ENCODE results near the gene SNIP1. TPM values are rescaled to one million over a fixed set of nuclear protein-coding genes. Genes with fewer than 3 reads are reported as not detected.

Gene SNIP1
- total and polyA plus RNA-seq, 9 donors: 6.5 to 21.4 (median 16.5) TPM

DNA sequence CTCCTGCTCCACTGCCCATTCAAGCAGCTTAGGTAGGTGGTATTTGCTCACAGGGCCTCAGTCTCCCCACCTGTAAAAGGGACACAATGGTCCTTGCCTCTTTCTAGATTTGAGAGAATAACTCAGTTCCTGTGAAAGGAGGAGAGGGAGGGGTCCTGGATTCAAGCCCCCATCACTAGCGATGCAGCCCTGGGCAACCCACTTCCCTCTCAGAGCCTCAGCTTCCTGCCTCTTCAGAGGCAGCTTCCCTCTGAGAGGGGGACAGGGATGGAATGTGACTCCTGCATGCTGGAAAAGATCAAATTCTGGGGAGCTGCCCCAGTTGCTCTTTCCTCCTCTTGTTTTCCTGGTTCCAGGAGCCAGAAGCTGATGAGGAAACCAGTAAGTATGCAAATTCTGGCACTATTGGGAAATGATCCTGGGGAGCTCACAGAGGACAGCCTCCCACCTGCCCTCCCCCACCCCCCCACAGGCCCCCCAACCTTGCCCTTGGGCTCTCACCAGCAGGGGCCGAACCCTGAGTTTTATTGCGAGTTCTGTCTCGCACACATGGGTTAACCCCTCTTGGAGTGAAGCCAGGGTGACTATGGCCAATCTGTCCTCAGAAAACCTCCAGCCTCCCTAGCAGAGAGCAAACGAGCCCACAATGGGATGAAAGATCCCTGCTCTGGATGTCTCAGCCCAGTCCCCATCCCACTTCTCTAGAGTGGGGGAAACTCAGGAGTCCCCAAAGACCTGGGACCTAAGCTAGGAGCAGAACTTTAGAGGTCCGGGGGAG lies 68.0 kb downstream of the SNIP1 start:
- intact Hi-C loops (cut with DNase I): loop anchor here (1.0 to 2.0 kb wide), 2 partner anchors 29 to 31 kb away; no protein-coding TSS in a partner anchor
- Histone ChIP-seq H3K9me3 (no peaks in the 10 kb centered on the region), H3K27me3 (no peaks in the 10 kb centered on the region), H3K27ac (peak overlapping the region in 1 of 2 donors; percentile 57), H3K4me1 (ENCODE audit: insufficient read depth) (no peaks in the 10 kb centered on the region), H3K36me3 (no peaks in the 10 kb centered on the region), H3K4me3 (no peak overlapping the region)
- DNase-seq: peak in 1 of 5 donors; percentile 13
- TF ChIP-seq EP300 (IDR thresholded peaks at IDR 0.05) (no peak), CTCF (IDR thresholded peaks at IDR 0.05) (no peak), POLR2A (IDR thresholded peaks at IDR 0.05) (no peak)
- WGBS, 3 donors: 36 to 51% (median 49%) methylated on average over 4 to 6 of the region's 6 CpGs

Small RNAs within 50 kb of the gene (microRNA-seq; reads per million reads assigned to microRNA genes)
- gene MIR5581: 0 to 0.47 (median 0.38) reads per million in 3 donors

Small RNAs within 50 kb of the gene (small RNA-seq; reads per million reads assigned to genes)
- gene AL034379.1 (not detected), gene MIR5581 (not detected)

Other genes with a start within 250 kb of the SNIP1 start
- 10 to 100 TPM in 3 of 7 donors, 1 to 10 TPM in 4; 5.4 to 86.6 (median 7.2) TPM for gene ZC3H12A, start 79.7 kb downstream of the SNIP1 start, total RNA-seq
- 1 to 10 TPM; 1.4 to 3.6 TPM for gene ZC3H12A, start 79.7 kb downstream of the SNIP1 start, polyA plus RNA-seq
- 10 to 100 TPM; 38.7 to 71.3 (median 64.1) TPM for gene MEAF6, start 39.5 kb downstream of the SNIP1 start, total RNA-seq
- gene MEAF6, start 39.5 kb downstream of the SNIP1 start, polyA plus RNA-seq: 100 to 1,000 TPM in 1 of 2 donors, 10 to 100 TPM in 1; 62.1 to 108 TPM
- 10 to 100 TPM; 13.0 to 37.6 (median 17.8) TPM for gene DNALI1, start 2.6 kb upstream of the SNIP1 start, total RNA-seq
- 10 to 100 TPM; 16.4 to 22.4 TPM for gene DNALI1, start 2.6 kb upstream of the SNIP1 start, polyA plus RNA-seq
- 10 to 100 TPM; 26.6 to 43.0 (median 31.7) TPM for gene GNL2, start 41.6 kb upstream of the SNIP1 start, total RNA-seq
- 10 to 100 TPM; 22.3 to 44.5 TPM for gene GNL2, start 41.6 kb upstream of the SNIP1 start, polyA plus RNA-seq
- gene RSPO1, start 80.6 kb upstream of the SNIP1 start, total RNA-seq: 10 to 100 TPM in 3 of 7 donors, 1 to 10 TPM in 3, under 1 TPM in 1; 0.23 to 21.4 (median 7.5) TPM
- 1 to 10 TPM in 1 of 2 donors, under 1 TPM in 1; 0.35 to 3.3 TPM for gene RSPO1, start 80.6 kb upstream of the SNIP1 start, polyA plus RNA-seq
- 1 to 10 TPM in 2 of 7 donors, under 1 TPM in 5; 0.11 to 1.3 (median 0.42) TPM for gene CDCA8, start 138.2 kb upstream of the SNIP1 start, total RNA-seq
- 1 to 10 TPM in 1 of 2 donors, under 1 TPM in 1; 0.84 to 1.9 TPM for gene CDCA8, start 138.2 kb upstream of the SNIP1 start, polyA plus RNA-seq
- under 1 TPM in 4 of 7 donors, not detected in 3; 0.20 to 0.69 (median 0.50) TPM for gene EPHA10, start 210.8 kb upstream of the SNIP1 start, total RNA-seq
- gene EPHA10, start 210.8 kb upstream of the SNIP1 start, polyA plus RNA-seq: under 1 TPM; 0.02 to 0.05 TPM
- gene MANEAL, start 239.6 kb upstream of the SNIP1 start, total RNA-seq: 1 to 10 TPM in 5 of 7 donors, under 1 TPM in 1, not detected in 1; 0.66 to 2.2 (median 1.7) TPM
- gene MANEAL, start 239.6 kb upstream of the SNIP1 start, polyA plus RNA-seq: 1 to 10 TPM in 1 of 2 donors, under 1 TPM in 1; 0.99 to 3.7 TPM

Data from ovary (tissue), 9 donors.